GM13977 (cell line): ENCODE results near the gene KLF2.

Experiments
- DNase-seq: peaks from one replicate; pipeline ENCODE4 v3.0.0; 2012; ENCODE audit warnings: low spot score
- in situ Hi-C: fragments of 300-500 bp; cut with MboI; formaldehyde crosslinking; loops from one replicate; pipeline ENCODE4 v1.12.0; 2022; ENCODE audit warnings: low sequenced_read_pairs, low pct_unique_long_range_greater_than_20kb, mixed read lengths, inconsistent platforms; ENCODE audit not compliant: unreplicated experiment
- TF ChIP-seq, protein P1 (sequence below): IDR thresholded peaks from 2 replicates; pipeline ENCODE4 v1.5.1; 2012; ENCODE audit warnings: mild to moderate bottlenecking, control low read depth; ENCODE audit not compliant: insufficient read depth; ENCODE audit errors: extremely low read depth, missing control alignments

The KLF2 gene

DNA sequence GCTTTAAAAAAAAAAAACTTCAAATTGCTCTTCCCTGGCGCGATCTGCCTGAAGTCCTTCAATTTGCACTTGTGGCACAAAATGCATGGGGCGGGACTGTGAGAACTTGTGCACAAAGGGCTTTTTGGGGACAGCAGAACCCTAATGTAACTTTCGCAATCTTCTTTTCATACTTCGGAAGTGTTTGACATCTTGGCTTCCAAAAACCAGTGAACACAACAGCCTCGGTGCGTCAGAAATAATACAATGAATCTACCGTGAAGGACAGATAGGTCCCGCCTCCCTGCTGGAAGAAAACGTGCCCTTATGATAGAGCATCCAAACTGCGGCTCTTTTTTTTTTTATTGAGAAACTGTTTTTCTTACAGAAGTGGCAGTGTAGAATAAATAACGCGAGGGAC, 36.6 kb downstream of the KLF2 start:
- TF ChIP-seq, protein P1, sequence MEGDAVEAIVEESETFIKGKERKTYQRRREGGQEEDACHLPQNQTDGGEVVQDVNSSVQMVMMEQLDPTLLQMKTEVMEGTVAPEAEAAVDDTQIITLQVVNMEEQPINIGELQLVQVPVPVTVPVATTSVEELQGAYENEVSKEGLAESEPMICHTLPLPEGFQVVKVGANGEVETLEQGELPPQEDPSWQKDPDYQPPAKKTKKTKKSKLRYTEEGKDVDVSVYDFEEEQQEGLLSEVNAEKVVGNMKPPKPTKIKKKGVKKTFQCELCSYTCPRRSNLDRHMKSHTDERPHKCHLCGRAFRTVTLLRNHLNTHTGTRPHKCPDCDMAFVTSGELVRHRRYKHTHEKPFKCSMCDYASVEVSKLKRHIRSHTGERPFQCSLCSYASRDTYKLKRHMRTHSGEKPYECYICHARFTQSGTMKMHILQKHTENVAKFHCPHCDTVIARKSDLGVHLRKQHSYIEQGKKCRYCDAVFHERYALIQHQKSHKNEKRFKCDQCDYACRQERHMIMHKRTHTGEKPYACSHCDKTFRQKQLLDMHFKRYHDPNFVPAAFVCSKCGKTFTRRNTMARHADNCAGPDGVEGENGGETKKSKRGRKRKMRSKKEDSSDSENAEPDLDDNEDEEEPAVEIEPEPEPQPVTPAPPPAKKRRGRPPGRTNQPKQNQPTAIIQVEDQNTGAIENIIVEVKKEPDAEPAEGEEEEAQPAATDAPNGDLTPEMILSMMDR, result no peak
- in situ Hi-C loops, result no loop called here
- DNase-seq, result no peak

DNA sequence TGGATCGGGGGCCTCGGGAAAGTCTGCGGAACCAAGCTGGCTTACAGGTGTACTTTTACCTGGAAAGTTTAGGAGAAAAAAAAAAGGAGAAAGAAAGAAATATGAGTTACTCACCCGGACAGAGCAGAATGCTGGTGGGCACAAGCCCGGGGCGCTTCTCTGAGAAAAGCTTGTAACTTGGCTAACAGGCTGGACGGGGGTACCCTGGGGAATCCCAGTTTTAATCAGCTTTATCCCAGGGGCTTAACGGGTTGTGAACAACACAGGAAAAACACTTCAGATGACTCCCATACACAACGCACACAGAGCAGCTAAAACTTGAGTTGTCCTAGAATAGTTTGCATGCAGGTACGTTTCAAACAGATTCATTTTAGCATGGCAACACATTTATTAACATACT, 37.3 kb downstream of the KLF2 start:
- TF ChIP-seq, protein P1, result no peak
- DNase-seq, result no peak
- in situ Hi-C loops, result no loop called here

DNA sequence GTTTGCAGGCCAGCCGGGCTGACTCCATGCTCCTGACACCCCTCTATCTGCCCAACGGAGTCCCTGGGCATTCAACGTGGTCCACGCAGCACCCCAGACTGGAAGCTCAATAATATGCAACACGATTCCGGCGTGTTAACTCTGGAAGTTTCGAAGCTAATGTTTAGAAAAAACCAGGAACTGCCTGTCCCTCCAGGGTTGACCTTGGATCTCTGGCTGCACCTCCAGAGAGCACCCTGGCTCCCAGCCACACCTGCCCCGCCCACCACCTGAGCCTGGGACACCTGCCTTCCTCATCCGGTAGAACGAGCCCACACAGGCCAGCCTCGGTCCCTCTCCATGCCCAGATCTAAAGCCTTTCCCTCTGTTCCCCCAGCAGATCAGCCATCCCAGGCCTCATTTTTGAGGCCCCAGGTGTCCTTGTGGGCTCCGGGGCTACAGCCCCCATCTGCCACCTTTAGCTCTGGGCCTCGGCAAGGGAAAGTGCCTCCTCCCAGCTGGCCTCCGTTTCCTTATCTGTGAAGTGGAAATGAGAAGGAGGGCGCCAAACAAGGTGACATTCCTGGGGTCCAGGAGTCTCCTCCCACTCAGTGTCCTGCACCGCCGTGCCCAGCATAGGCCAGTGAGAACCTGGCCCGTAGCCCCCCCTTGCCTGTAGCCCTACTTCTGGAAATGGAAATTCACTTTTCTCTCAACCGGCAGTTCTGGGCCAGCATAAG, 38.7 kb downstream of the KLF2 start:
- no peak for DNase-seq
- TF ChIP-seq, protein P1, result no peak
- in situ Hi-C loops, result no loop called here

DNA sequence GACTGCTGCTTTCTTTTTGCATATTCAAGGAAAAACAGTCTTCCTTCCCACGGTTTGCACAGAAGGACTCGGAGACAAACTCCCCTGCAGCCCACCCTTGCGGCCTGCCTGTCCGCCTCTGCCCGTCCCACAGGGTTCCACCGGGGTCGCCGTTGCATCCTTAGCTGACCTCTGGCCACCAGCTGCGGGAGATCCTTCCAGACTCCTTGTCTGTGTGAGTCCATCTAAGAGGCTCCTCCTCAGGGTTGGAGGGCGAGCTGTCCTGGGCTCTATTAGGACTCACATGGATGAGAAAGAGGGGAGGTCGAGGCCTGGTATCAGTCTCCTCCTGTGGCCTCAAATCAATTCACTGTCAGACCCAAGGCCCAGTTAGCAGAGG, 39.2 kb downstream of the KLF2 start:
- in situ Hi-C loops, result no loop called here
- no peak for DNase-seq
- TF ChIP-seq, protein P1, result no peak

DNA sequence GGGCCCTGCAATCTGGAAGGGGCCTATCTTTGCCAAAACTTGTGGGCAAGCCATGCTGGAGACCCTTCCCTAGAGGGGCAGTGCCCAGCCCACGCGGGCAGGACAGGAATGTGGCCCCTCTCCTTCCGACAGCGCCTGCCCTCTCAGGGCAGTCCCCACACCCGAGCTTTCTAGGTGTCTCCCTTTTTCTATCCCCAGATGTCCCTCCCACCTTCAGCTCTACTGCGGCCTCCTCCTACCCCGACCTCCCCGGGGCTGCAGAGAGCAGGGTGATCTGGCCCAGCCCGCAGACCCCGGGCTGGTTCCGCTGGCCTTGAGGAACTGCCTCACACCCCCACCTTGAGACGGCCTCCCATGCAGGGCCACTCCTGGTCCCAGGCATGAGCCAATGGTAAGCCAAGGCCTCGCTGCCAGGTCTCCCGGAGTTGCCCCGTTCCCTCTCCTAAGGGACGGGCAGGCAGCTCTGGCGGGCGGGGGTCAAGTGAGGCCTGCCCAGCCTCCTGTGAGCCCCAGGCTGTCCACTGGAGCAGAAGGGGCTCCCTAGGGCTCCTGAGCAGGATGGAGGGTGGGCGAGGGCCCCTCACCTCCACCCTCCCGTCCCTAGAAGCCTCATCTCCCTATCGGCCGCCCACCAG, 39.7 kb downstream of the KLF2 start:
- TF ChIP-seq, protein P1, result no peak
- no peak for DNase-seq
- in situ Hi-C loops, result no loop called here

DNA sequence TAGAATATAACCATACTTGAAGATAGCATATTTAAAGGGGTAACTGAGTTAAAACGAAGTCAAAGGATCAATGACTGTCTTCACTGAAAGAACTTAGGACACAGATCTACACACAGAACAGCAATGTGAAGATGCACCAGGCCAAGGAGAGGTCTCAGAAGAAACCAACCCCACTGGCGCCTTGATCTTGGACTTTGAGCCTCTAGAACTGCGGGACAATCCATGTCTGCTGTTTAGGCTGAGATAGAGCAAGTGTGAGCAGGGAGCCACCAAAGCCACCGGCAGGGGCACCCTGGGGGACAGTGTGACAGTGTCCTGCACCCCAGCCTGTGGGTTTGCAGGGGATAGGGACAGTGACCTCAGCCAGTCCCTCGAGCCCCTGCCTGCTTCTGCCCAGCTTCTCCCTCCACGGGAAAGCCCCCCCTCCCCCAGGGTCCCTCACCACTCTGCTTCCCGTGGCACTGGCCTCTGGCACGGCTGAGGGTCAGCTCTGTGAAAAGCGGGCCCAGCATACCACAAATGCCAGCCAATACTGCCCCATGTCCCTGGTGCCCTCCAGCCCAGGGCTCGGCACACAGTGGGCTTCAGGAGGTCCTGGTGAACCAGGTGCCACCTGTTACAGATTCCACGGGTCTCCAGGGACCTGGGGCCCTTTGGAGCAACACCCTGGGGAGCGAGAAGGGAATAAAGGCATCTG, 40.8 kb downstream of the KLF2 start:
- TF ChIP-seq, protein P1, result no peak
- no peak for DNase-seq
- in situ Hi-C loops, result no loop called here
